SK-N-SH (cell line): Measurements from ENCODE around the gene PPP1R1B.

ENCODE experiments used
- CTCF ChIP-seq: fragments of 200-600 bp; sonication (generic); IDR thresholded peaks from 2 replicates; pipeline ENCODE4 v1.6.1; 2017; ENCODE audit warnings: antibody characterized with exemption, mild to moderate bottlenecking, moderate library complexity
- EZH2phosphoT487 ChIP-seq: fragments of 200-600 bp; sonication (generic); IDR thresholded peaks from 2 replicates; pipeline ENCODE4 v1.6.1; 2017; ENCODE audit warnings: low read depth, mixed run types, mild to moderate bottlenecking, antibody characterized with exemption, moderate library complexity, borderline replicate concordance
- MXI1 ChIP-seq: IDR thresholded peaks from 2 replicates; pipeline ENCODE4 v1.6.1; 2012; ENCODE audit warnings: mild to moderate bottlenecking, low read depth, low read length, improper control_type of control experiment
- RAD21 ChIP-seq: IDR thresholded peaks from 2 replicates; pipeline ENCODE4 v1.6.1; 2012; ENCODE audit warnings: mild to moderate bottlenecking, low read length
- TF ChIP-seq, protein P1 (sequence below): IDR thresholded peaks from 2 replicates; pipeline ENCODE4 v1.6.1; 2012; ENCODE audit warnings: mild to moderate bottlenecking, low read depth, low read length, moderate library complexity

GRCh38 chr17:39663688-39664580 lies 37.2 kb downstream of the PPP1R1B start:
- TF ChIP-seq, protein P1, sequence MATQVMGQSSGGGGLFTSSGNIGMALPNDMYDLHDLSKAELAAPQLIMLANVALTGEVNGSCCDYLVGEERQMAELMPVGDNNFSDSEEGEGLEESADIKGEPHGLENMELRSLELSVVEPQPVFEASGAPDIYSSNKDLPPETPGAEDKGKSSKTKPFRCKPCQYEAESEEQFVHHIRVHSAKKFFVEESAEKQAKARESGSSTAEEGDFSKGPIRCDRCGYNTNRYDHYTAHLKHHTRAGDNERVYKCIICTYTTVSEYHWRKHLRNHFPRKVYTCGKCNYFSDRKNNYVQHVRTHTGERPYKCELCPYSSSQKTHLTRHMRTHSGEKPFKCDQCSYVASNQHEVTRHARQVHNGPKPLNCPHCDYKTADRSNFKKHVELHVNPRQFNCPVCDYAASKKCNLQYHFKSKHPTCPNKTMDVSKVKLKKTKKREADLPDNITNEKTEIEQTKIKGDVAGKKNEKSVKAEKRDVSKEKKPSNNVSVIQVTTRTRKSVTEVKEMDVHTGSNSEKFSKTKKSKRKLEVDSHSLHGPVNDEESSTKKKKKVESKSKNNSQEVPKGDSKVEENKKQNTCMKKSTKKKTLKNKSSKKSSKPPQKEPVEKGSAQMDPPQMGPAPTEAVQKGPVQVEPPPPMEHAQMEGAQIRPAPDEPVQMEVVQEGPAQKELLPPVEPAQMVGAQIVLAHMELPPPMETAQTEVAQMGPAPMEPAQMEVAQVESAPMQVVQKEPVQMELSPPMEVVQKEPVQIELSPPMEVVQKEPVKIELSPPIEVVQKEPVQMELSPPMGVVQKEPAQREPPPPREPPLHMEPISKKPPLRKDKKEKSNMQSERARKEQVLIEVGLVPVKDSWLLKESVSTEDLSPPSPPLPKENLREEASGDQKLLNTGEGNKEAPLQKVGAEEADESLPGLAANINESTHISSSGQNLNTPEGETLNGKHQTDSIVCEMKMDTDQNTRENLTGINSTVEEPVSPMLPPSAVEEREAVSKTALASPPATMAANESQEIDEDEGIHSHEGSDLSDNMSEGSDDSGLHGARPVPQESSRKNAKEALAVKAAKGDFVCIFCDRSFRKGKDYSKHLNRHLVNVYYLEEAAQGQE: no peak
- TF ChIP-seq CTCF (no peak), EZH2phosphoT487 (no peak), MXI1 (no peak), RAD21 (no peak)
